B cell (primary cell): Measurements from ENCODE around the gene WDR7. TPM values are rescaled to one million over a fixed set of nuclear protein-coding genes. Genes with fewer than 3 reads are reported as not detected.

ENCODE experiments used
- ATAC-seq: fragments of 200-7000 bp; cut with Tn5 transposase; one replicate; pipeline ENCODE4 v1.10.0; 2021; ENCODE audit warnings: low read depth, mild to moderate bottlenecking, moderate number of reproducible peaks, moderate library complexity
- CTCF ChIA-PET: fragments of 350-600 bp; sonication (Branson Sonifier 250); formaldehyde crosslinking; loops from one replicate; lab custom pipeline; 2021; ENCODE audit warnings: antibody characterized with exemption, inconsistent platforms; lab: Charles Lee
- POLR2A ChIA-PET: fragments of 350-600 bp; sonication (Branson Sonifier 250); formaldehyde crosslinking; loops from one replicate; lab custom pipeline; 2021; ENCODE audit warnings: antibody characterized with exemption; lab: Charles Lee
- DNase-seq: peaks from one replicate; pipeline ENCODE4 v3.0.0; 2013
- H2AFZ ChIP-seq: 2 replicates; pipeline ENCODE4 v1.6.1; 2012; ENCODE audit warnings: mild to moderate bottlenecking, low read depth, low read length; ENCODE audit not compliant: insufficient read depth, poor library complexity, severe bottlenecking
- H3K27ac ChIP-seq, 2 donors: 1 replicate in 1 of 2; 2 replicates in 1 of 2; pipeline ENCODE4 v1.5.1; 2012 to 2013; ENCODE audit warnings: low read length in 2 of 2, mild to moderate bottlenecking in 2 of 2, moderate library complexity in 1 of 2
- H3K27me3 ChIP-seq, 4 experiments: fragments of 200-600 bp in 1 of 4; sonication (generic) in 1 of 4; replicated peaks in 1 of 4; 1 replicate in 2 of 4; 2 replicates in 2 of 4; pipeline versions ENCODE4 v1.6.1 to v1.7.0; 2013 to 2016; ENCODE audit warnings: low read length in 3 of 4, mild to moderate bottlenecking in 2 of 4, mixed read lengths in 1 of 4, moderate library complexity in 1 of 4; ENCODE audit not compliant: insufficient read depth in 4 of 4, control insufficient read depth in 3 of 4; ENCODE audit errors: control extremely low read depth in 1 of 4
- H3K36me3 ChIP-seq, 2 experiments: replicated peaks in 1 of 2; 1 replicate in 1 of 2; 2 replicates in 1 of 2; pipeline versions ENCODE4 v1.6.1 to v1.7.1; 2013; ENCODE audit warnings: low read length in 1 of 2; ENCODE audit not compliant: insufficient read depth in 2 of 2, control insufficient read depth in 1 of 2; ENCODE audit errors: control extremely low read depth in 1 of 2, extremely low read depth in 1 of 2
- H3K4me1 ChIP-seq, 2 donors: fragments of 200-600 bp in 1 of 2; sonication (generic) in 1 of 2; 1 replicate in 1 of 2; 2 replicates in 1 of 2; pipeline versions ENCODE4 v1.5.1 to v1.6.1; 2013 to 2017; ENCODE audit warnings: low read length in 2 of 2; ENCODE audit not compliant: control insufficient read depth in 2 of 2, insufficient read depth in 2 of 2
- H3K4me2 ChIP-seq: replicated peaks from 2 replicates; pipeline ENCODE3; 2012; ENCODE audit warnings: mild to moderate bottlenecking, low read depth, low read length; ENCODE audit not compliant: poor library complexity, severe bottlenecking
- H3K4me3 ChIP-seq, 5 experiments: fragments of 200-600 bp in 1 of 5; sonication (generic) in 1 of 5; 1 replicate in 3 of 5; 2 replicates in 2 of 5; pipeline versions ENCODE4 v1.5.1 to v1.7.0; 2011 to 2016; ENCODE audit warnings: low read length in 4 of 5, mild to moderate bottlenecking in 4 of 5, low read depth in 2 of 5, control low read depth in 1 of 5, moderate library complexity in 1 of 5; ENCODE audit not compliant: insufficient read depth in 1 of 5; ENCODE audit errors: control extremely low read depth in 1 of 5, extremely low read depth in 1 of 5
- H3K79me2 ChIP-seq: fragments of 200-600 bp; sonication (generic); one replicate; pipeline ENCODE4 v1.6.0; 2016; ENCODE audit warnings: low read length; ENCODE audit not compliant: control insufficient read depth, insufficient read depth
- H3K9ac ChIP-seq: fragments of 200-600 bp; sonication (generic); 2 replicates; pipeline ENCODE4 v1.6.1; 2017; ENCODE audit warnings: mild to moderate bottlenecking, low read length, moderate library complexity
- H3K9me3 ChIP-seq, 3 donors: one replicate each; pipeline versions ENCODE4 v1.6.1 to v1.7.1; 2013; ENCODE audit warnings: low read length in 2 of 3; ENCODE audit not compliant: control insufficient read depth in 2 of 3, insufficient read depth in 1 of 3; ENCODE audit errors: control extremely low read depth in 1 of 3
- H4K20me1 ChIP-seq: 2 replicates; pipeline ENCODE4 v1.6.0; 2012; ENCODE audit warnings: mild to moderate bottlenecking, low read length; ENCODE audit not compliant: insufficient read depth, control insufficient read depth, poor library complexity, severe bottlenecking
- H3K27ac Mint-ChIP-seq: one replicate; pipeline ENCODE4 v1.8.0; 2021; ENCODE audit warnings: mixed read lengths
- H3K27me3 Mint-ChIP-seq: one replicate; pipeline ENCODE4 v1.8.0; 2021; ENCODE audit warnings: mixed read lengths
- H3K4me1 Mint-ChIP-seq: one replicate; pipeline ENCODE4 v1.8.0; 2021; ENCODE audit warnings: mixed read lengths
- H3K4me3 Mint-ChIP-seq: one replicate; pipeline ENCODE4 v1.8.0; 2021; ENCODE audit warnings: mixed read lengths
- H3K9me3 Mint-ChIP-seq: one replicate; pipeline ENCODE4 v1.8.0; 2022; ENCODE audit warnings: mixed read lengths; ENCODE audit not compliant: insufficient read depth
- EZH2 ChIP-seq: IDR thresholded peaks from 2 replicates; pipeline ENCODE4 v1.6.1; 2012; ENCODE audit warnings: borderline replicate concordance, low read depth, mild to moderate bottlenecking, moderate library complexity, low read length; ENCODE audit not compliant: insufficient read depth, poor library complexity, severe bottlenecking
- WGBS: methylation state at CpG from one replicate; pipeline ENCODE4 v1.1.5; 2013; ENCODE audit warnings: missing lambda C conversion rate; ENCODE audit not compliant: insufficient coverage; 5-methylcytosine and 5-hydroxymethylcytosine counted together
- intact Hi-C: fragments of 100-400 bp; cut with micrococcal nuclease; formaldehyde crosslinking; loops from one replicate; pipeline ENCODE4 v1.10.0; 2022
- polyA plus RNA-seq: library from polyadenylated mRNA; depleted of rRNA; stranded (reverse); fragments of >200 nt; gene quantifications from 2 replicates; pipeline ENCODE4 v1.2.3, GENCODE V29; 2012
- total RNA-seq, 2 donors: library from RNA; stranded (reverse); fragments of 120-200 nt in 1 of 2; gene quantifications; 1 replicate in 1 of 2; 2 replicates in 1 of 2; pipeline versions ENCODE4 v1.2.3 to v1.2.4, GENCODE V29; 2013 to 2022
- TF ChIP-seq, protein P1 (sequence below): fragments of 200-600 bp; IDR thresholded peaks from one replicate; pipeline ENCODE4 v1.8.0; 2022; ENCODE audit warnings: antibody characterized with exemption, mild to moderate bottlenecking

WDR7 gene
- total and polyA plus RNA-seq, 2 donors (not counting 1 experiment from before 2014, with no cell fraction given) = 5.5 to 45.0 TPM

DNA sequence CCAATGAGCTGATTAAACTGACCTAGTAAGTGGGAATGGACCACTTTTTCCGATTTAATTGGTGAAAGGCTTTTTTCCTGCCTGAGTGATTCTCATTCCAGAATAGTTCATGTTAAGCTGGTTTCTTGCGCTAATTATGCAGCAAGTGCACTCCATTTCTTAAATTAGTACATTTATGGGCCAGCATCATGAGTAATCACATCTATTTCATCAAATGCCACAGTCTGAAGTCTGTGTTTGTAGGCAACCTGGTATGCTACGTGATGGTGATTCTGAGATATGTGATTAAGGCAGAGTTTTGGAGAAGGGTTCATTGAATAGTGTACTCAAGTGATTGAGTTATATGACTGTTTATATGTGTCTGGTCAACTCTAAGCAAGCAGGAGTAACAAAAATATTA, 367.7 kb downstream of the WDR7 start:
- intact Hi-C loops = no loop called here
- no peaks in the 10 kb centered on the region for H3K9me3 ChIP-seq
- no peak for TF ChIP-seq EZH2
- no peak for DNase-seq
- CTCF ChIA-PET = no interaction called here
- H3K9me3 Mint-ChIP-seq = no peaks in the 10 kb centered on the region
- no peak overlapping the region for H3K27ac ChIP-seq
- H3K27ac Mint-ChIP-seq = no peak overlapping the region
- peaks cover 28 to 32% of the 10 kb centered on the region in 2 donors for H3K4me1 ChIP-seq
- H2AFZ ChIP-seq = no peak overlapping the region
- POLR2A ChIA-PET = no interaction called here
- no peak overlapping the region for H3K4me3 ChIP-seq
- H3K27me3 ChIP-seq = no peaks in the 10 kb centered on the region
- H3K4me1 Mint-ChIP-seq = peaks cover 45% of the 10 kb centered on the region
- 100% methylated on average over 2 of the region's 3 CpGs for WGBS
- H3K36me3 ChIP-seq = no peaks in the 10 kb centered on the region
- H3K4me3 Mint-ChIP-seq = no peak overlapping the region
- ATAC-seq = no peak
- H3K9ac ChIP-seq = no peak overlapping the region
- no peaks in the 10 kb centered on the region for H3K79me2 ChIP-seq
- no peaks in the 10 kb centered on the region for H3K27me3 Mint-ChIP-seq
- H3K4me2 ChIP-seq = no peak overlapping the region
- no peaks in the 10 kb centered on the region for H4K20me1 ChIP-seq

DNA sequence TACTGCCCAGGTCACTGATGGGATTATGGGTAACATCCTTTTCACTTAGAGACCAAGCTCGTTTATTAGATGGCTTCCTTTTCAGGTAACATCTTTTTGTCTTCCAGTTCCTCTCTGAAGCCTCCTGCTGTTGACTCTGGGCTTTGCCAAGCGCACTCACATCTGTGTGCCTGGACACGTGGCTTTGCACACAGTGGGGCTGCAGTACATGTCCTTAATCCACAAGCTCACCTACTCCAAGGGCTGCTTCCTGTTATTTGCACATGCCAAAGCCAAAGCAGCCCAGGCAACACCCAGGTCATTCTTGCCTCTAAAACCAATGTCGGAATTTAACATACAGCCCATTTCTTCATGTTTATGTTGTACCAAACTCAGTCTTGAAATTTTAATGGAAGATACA, 371.6 kb downstream of the WDR7 start:
- ATAC-seq (no peak), DNase-seq (no peak)
- no peak overlapping the region for H3K27ac ChIP-seq
- no peak overlapping the region for H3K4me2 ChIP-seq
- Mint-ChIP-seq H3K27ac (no peak overlapping the region), H3K4me1 (peaks cover 21% of the 10 kb centered on the region), H3K4me3 (no peak overlapping the region), H3K27me3 (no peaks in the 10 kb centered on the region), H3K9me3 (no peaks in the 10 kb centered on the region)
- POLR2A ChIA-PET = no interaction called here
- H3K27me3 ChIP-seq = no peaks in the 10 kb centered on the region
- WGBS = 69% methylated on average over 4 of the region's 4 CpGs
- no peak overlapping the region for H2AFZ ChIP-seq
- intact Hi-C loops = no loop called here
- H3K4me1 ChIP-seq = peaks cover 6 to 13% of the 10 kb centered on the region in 2 donors
- H3K9ac ChIP-seq = no peak overlapping the region
- H3K36me3 ChIP-seq = peaks cover 0 to 9% of the 10 kb centered on the region in 2 experiments
- H4K20me1 ChIP-seq = no peaks in the 10 kb centered on the region
- H3K9me3 ChIP-seq = no peaks in the 10 kb centered on the region
- H3K4me3 ChIP-seq = no peak overlapping the region
- CTCF ChIA-PET = no interaction called here
- no peaks in the 10 kb centered on the region for H3K79me2 ChIP-seq
- TF ChIP-seq EZH2 = no peak
- TF ChIP-seq, protein P1, sequence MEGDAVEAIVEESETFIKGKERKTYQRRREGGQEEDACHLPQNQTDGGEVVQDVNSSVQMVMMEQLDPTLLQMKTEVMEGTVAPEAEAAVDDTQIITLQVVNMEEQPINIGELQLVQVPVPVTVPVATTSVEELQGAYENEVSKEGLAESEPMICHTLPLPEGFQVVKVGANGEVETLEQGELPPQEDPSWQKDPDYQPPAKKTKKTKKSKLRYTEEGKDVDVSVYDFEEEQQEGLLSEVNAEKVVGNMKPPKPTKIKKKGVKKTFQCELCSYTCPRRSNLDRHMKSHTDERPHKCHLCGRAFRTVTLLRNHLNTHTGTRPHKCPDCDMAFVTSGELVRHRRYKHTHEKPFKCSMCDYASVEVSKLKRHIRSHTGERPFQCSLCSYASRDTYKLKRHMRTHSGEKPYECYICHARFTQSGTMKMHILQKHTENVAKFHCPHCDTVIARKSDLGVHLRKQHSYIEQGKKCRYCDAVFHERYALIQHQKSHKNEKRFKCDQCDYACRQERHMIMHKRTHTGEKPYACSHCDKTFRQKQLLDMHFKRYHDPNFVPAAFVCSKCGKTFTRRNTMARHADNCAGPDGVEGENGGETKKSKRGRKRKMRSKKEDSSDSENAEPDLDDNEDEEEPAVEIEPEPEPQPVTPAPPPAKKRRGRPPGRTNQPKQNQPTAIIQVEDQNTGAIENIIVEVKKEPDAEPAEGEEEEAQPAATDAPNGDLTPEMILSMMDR = no peak
